CD4-positive, alpha-beta memory T cell (primary cell): ENCODE data around the gene SPRR4. TPM values are rescaled to one million over a fixed set of nuclear protein-coding genes. Genes with fewer than 3 reads are reported as not detected.

Experiments used
- CTCF ChIA-PET: fragments of 350-600 bp; sonication (Branson Sonifier 250); formaldehyde crosslinking; loops from one replicate; lab custom pipeline; 2021; ENCODE audit warnings: inconsistent platforms; ENCODE audit not compliant: partially characterized antibody; lab: Charles Lee
- POLR2A ChIA-PET: fragments of 350-600 bp; sonication (Branson Sonifier 250); formaldehyde crosslinking; loops from one replicate; lab custom pipeline; 2021; ENCODE audit not compliant: partially characterized antibody; lab: Charles Lee
- DNase-seq, 5 donors: peaks; one replicate each; pipeline versions ENCODE4 v3.0.0 to v3.0.0-alpha.2; 2020 to 2022; ENCODE audit warnings: mixed read lengths in 1 of 5
- H3K27ac ChIP-seq: one replicate; pipeline ENCODE4 v1.7.0; 2013; ENCODE audit warnings: low read depth, low read length
- H3K27me3 ChIP-seq: 2 replicates; pipeline ENCODE4 v1.7.0; 2013; ENCODE audit warnings: mild to moderate bottlenecking, low read length, moderate library complexity; ENCODE audit not compliant: insufficient read depth
- H3K36me3 ChIP-seq: 2 replicates; pipeline ENCODE4 v1.7.0; 2013; ENCODE audit warnings: mild to moderate bottlenecking, low read length, moderate library complexity; ENCODE audit not compliant: insufficient read depth
- H3K4me1 ChIP-seq: 2 replicates; pipeline ENCODE4 v1.7.0; 2013; ENCODE audit warnings: mild to moderate bottlenecking, low read length, moderate library complexity; ENCODE audit not compliant: insufficient read depth
- H3K4me3 ChIP-seq, 2 donors: one replicate each; pipeline ENCODE4 v1.7.0; 2013; ENCODE audit warnings: low read length in 2 of 2, mild to moderate bottlenecking in 1 of 2
- H3K9me3 ChIP-seq, 2 donors: one replicate each; pipeline ENCODE4 v1.7.0; 2013; ENCODE audit warnings: low read length in 2 of 2, control low read depth in 1 of 2; ENCODE audit not compliant: control insufficient read depth in 1 of 2
- H3K27ac Mint-ChIP-seq, 7 donors: one replicate each; pipeline ENCODE4 v1.8.0; 2020 to 2021; ENCODE audit warnings: mixed read lengths in 7 of 7, mild to moderate bottlenecking in 6 of 7, inconsistent platforms in 3 of 7, moderate library complexity in 3 of 7
- H3K27me3 Mint-ChIP-seq, 2 donors: one replicate each; pipeline ENCODE4 v1.8.0; 2020 to 2021; ENCODE audit warnings: mixed read lengths in 2 of 2
- H3K36me3 Mint-ChIP-seq, 2 donors: one replicate each; pipeline ENCODE4 v1.8.0; 2020 to 2021; ENCODE audit warnings: mixed read lengths in 2 of 2, inconsistent platforms in 1 of 2, mild to moderate bottlenecking in 1 of 2
- H3K4me1 Mint-ChIP-seq, 4 donors: one replicate each; pipeline ENCODE4 v1.8.0; 2020 to 2021; ENCODE audit warnings: mixed read lengths in 4 of 4, mild to moderate bottlenecking in 1 of 4
- H3K4me3 Mint-ChIP-seq, 8 donors: one replicate each; pipeline ENCODE4 v1.8.0; 2020 to 2021; ENCODE audit warnings: mixed read lengths in 8 of 8, mild to moderate bottlenecking in 7 of 8, moderate library complexity in 6 of 8, inconsistent platforms in 3 of 8
- H3K9me3 Mint-ChIP-seq, 8 donors: one replicate each; pipeline ENCODE4 v1.8.0; 2020 to 2021; ENCODE audit warnings: mixed read lengths in 8 of 8, mild to moderate bottlenecking in 5 of 8, inconsistent platforms in 3 of 8, moderate library complexity in 1 of 8
- intact Hi-C: fragments of 100-400 bp; cut with micrococcal nuclease; formaldehyde crosslinking; loops from one replicate; pipeline ENCODE4 v1.15.1; 2023
- polyA plus RNA-seq, 2 donors: library from polyadenylated mRNA; unstranded; fragments of 300-500 nt; fragmentation: Illumina TruSeq; gene quantifications; one replicate each; pipeline ENCODE4 v1.2.3, GENCODE V29; 2021
- total RNA-seq, 2 experiments: library from RNA; stranded (reverse); gene quantifications; one replicate each; pipeline ENCODE4 v1.2.3, GENCODE V29; 2021

SPRR4 gene
- total and polyA plus RNA-seq, 4 experiments from 2014 or later: not detected

DNA sequence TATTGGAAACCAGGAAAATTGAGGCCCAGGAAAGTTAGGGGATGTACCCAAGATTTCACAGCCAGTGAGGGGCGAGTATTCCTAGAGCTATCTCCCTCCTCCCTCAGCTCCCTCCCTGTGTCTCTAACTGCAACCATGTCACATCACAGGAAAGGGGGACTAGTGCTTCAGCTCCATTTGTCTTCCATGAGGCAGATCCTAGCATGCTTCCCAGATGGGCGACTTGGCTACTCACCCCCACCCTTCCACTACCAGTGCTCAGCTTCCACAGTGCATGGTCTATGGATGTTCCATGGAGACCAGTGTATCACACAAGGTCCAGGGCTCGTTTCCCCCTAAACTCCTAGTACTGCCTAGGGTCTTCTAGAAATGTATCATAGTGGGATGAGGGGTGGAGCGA, 4.6 kb upstream of the SPRR4 start:
- peaks cover 12 to 13% of the 10 kb centered on the region in 2 donors for H3K27me3 Mint-ChIP-seq
- H3K27me3 ChIP-seq: no peaks in the 10 kb centered on the region
- H3K4me1 ChIP-seq: no peaks in the 10 kb centered on the region
- intact Hi-C loops: no loop called here
- H3K9me3 Mint-ChIP-seq: peaks cover 0 to 4% (median 0%) of the 10 kb centered on the region in 8 donors
- no peak overlapping the region for H3K27ac ChIP-seq
- DNase-seq: no peak
- H3K9me3 ChIP-seq: no peaks in the 10 kb centered on the region
- H3K27ac Mint-ChIP-seq: no peak overlapping the region
- H3K36me3 ChIP-seq: no peaks in the 10 kb centered on the region
- CTCF ChIA-PET: no interaction called here
- H3K36me3 Mint-ChIP-seq: no peaks in the 10 kb centered on the region
- H3K4me1 Mint-ChIP-seq: no peaks in the 10 kb centered on the region
- H3K4me3 Mint-ChIP-seq: no peak overlapping the region
- POLR2A ChIA-PET: no interaction called here
- H3K4me3 ChIP-seq: no peak overlapping the region

DNA sequence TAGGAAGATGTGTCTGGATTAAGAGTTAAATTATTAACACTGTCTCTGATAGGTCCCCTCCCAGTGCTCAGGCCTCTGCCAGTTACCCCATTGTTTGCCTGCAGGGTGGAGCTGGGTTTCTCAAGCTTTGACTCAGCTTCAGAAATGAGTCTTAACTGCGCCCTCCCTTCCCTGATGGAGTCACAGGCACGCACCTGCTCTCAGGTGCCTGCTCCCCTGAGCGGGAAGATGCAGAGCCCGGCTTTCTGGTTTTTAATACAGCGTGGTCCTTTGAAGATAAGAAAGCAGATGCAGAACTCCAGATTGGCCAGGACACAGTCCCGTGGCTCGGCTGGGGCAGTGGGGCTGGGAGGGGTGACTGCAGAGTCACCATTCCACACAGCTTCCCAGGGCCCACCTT, 3.2 kb upstream of the SPRR4 start:
- Mint-ChIP-seq H3K27ac (no peak overlapping the region), H3K4me1 (no peaks in the 10 kb centered on the region), H3K9me3 (peaks cover 0 to 2% (median 0%) of the 10 kb centered on the region in 8 donors), H3K36me3 (no peaks in the 10 kb centered on the region), H3K4me3 (no peak overlapping the region), H3K27me3 (peaks cover 15 to 21% of the 10 kb centered on the region in 2 donors)
- ChIA-PET POLR2A (no interaction called here), CTCF (no interaction called here)
- Histone ChIP-seq H3K4me1 (no peaks in the 10 kb centered on the region), H3K27me3 (no peaks in the 10 kb centered on the region), H3K9me3 (no peaks in the 10 kb centered on the region), H3K36me3 (no peaks in the 10 kb centered on the region), H3K27ac (no peak overlapping the region), H3K4me3 (no peak overlapping the region)
- intact Hi-C loops: no loop called here
- DNase-seq: no peak

DNA sequence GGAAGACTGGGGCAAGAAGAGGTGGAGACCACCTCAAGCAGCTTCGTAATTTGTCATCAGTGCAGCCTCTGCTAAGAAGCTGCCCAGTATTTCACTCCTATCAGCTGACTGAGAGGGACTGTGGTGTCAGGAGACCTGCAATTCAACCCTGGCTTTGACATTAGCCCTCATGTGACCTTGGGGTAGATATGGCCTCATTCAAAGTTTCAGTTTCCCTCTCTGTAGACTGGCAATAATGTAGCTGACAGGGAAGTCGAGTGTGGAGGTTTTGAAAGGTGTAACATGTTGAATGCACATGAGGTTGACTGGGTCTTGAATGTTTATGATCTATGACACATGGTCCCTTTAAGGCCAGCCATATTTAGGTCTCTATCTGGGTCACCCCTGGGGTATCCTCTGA, 2.2 kb upstream of the SPRR4 start:
- Histone ChIP-seq H3K4me3 (no peak overlapping the region), H3K36me3 (no peaks in the 10 kb centered on the region), H3K9me3 (no peaks in the 10 kb centered on the region), H3K4me1 (no peaks in the 10 kb centered on the region), H3K27ac (no peak overlapping the region), H3K27me3 (no peaks in the 10 kb centered on the region)
- no peak for DNase-seq
- intact Hi-C loops: no loop called here
- Mint-ChIP-seq H3K27me3 (peaks cover 15 to 22% of the 10 kb centered on the region in 2 donors), H3K9me3 (peaks cover 0 to 2% (median 0%) of the 10 kb centered on the region in 8 donors), H3K4me1 (no peaks in the 10 kb centered on the region), H3K36me3 (no peaks in the 10 kb centered on the region), H3K4me3 (no peak overlapping the region), H3K27ac (no peak overlapping the region)
- ChIA-PET POLR2A (no interaction called here), CTCF (no interaction called here)

DNA sequence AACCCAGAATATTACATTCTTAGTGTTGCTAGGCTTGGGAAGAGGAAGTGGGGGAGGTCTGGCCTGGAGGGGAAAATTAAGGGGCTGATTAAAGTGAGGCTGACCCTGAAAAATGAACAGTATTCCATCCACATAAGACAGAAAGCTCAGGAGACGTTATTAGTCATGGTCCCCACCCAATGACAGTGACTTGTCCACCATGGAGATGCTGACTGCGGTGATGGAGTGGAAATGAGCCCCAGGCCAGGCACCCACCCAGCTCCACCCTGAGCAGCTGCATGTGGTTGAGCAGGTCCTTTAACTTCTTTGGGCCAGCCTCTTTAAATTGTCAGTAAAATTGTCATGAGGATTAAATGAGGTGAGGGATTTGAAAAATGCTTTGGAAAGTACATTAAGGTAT, 1.4 kb upstream of the SPRR4 start:
- intact Hi-C loops: no loop called here
- H3K4me3 ChIP-seq: no peak overlapping the region
- no peak overlapping the region for H3K4me3 Mint-ChIP-seq
- no peaks in the 10 kb centered on the region for H3K27me3 ChIP-seq
- no peaks in the 10 kb centered on the region for H3K9me3 ChIP-seq
- no peaks in the 10 kb centered on the region for H3K4me1 ChIP-seq
- no peak overlapping the region for H3K27ac Mint-ChIP-seq
- POLR2A ChIA-PET: no interaction called here
- no peak overlapping the region for H3K27ac ChIP-seq
- H3K36me3 ChIP-seq: no peaks in the 10 kb centered on the region
- no peaks in the 10 kb centered on the region for H3K4me1 Mint-ChIP-seq
- CTCF ChIA-PET: no interaction called here
- H3K36me3 Mint-ChIP-seq: no peaks in the 10 kb centered on the region
- DNase-seq: no peak
- H3K27me3 Mint-ChIP-seq: peaks cover 15 to 17% of the 10 kb centered on the region in 2 donors
- peaks cover 0 to 2% (median 0%) of the 10 kb centered on the region in 8 donors for H3K9me3 Mint-ChIP-seq

DNA sequence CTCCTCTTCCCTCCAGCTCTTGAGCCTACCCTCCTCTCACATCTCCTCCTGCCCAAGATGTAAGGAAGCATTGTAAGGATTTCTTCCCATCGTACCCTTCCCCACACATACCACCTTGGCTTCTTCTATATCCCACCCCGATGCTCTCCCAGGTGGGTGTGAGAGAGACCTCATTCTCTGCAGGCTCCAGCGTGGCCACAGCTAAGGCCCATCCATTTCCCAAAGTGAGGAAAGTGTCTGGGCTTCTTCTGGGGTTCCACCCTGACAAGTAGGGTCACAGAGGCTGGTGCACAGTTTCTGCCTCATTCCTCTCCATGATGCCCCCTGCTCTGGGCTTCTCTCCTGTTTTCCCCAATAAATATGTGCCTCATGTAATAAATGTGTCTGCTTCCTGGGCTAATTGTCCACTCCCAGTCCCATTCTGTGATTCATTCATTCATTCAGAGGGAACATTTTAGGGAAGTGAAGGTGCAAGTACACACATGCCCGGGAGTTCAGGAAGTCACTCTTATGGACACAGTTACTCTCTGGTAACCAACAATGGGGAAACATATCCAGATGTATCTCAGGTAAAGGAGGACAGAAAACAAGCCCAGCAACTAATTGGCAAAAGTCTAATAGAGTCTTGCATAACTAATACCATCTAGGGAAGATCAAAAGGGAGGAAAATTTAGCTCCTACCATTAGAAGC, 1.9 kb downstream of the SPRR4 start:
- Histone ChIP-seq H3K4me1 (no peaks in the 10 kb centered on the region), H3K36me3 (no peaks in the 10 kb centered on the region), H3K27ac (no peak overlapping the region), H3K9me3 (no peaks in the 10 kb centered on the region), H3K27me3 (no peaks in the 10 kb centered on the region), H3K4me3 (no peak overlapping the region)
- Mint-ChIP-seq H3K4me3 (no peak overlapping the region), H3K36me3 (no peaks in the 10 kb centered on the region), H3K4me1 (no peaks in the 10 kb centered on the region), H3K27ac (no peak overlapping the region), H3K27me3 (peaks cover 14% of the 10 kb centered on the region in 2 donors), H3K9me3 (peaks cover 0 to 2% (median 0%) of the 10 kb centered on the region in 8 donors)
- no peak for DNase-seq
- ChIA-PET POLR2A (no interaction called here), CTCF (no interaction called here)
- intact Hi-C loops: no loop called here

DNA sequence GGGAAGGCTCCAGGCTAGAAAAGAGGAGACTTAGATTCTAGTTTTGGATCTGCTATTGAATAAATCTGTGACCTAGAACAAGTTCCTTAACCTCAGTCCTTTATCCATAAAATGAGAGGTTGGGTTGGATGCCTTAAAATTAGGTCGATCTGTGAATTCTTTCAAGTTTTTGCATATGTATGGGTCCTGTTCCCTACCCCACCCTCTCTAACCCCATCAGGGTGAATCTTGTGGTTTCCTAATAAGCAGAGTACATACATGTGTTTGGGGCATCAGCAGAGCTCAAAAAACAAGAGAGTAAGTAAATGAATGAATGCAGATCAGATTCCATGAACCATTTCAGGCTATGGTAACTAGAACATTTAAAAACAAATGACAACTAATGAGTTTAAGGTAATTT, 6.2 kb downstream of the SPRR4 start:
- Mint-ChIP-seq H3K27me3 (peaks cover 8 to 34% of the 10 kb centered on the region in 2 donors), H3K27ac (no peak overlapping the region), H3K36me3 (no peaks in the 10 kb centered on the region), H3K4me3 (no peak overlapping the region), H3K4me1 (no peaks in the 10 kb centered on the region), H3K9me3 (peaks cover 0 to 2% (median 0%) of the 10 kb centered on the region in 8 donors)
- Histone ChIP-seq H3K4me1 (no peaks in the 10 kb centered on the region), H3K9me3 (no peaks in the 10 kb centered on the region), H3K36me3 (no peaks in the 10 kb centered on the region), H3K27me3 (no peaks in the 10 kb centered on the region), H3K27ac (no peak overlapping the region), H3K4me3 (no peak overlapping the region)
- intact Hi-C loops: no loop called here
- ChIA-PET POLR2A (no interaction called here), CTCF (no interaction called here)
- DNase-seq: no peak

DNA sequence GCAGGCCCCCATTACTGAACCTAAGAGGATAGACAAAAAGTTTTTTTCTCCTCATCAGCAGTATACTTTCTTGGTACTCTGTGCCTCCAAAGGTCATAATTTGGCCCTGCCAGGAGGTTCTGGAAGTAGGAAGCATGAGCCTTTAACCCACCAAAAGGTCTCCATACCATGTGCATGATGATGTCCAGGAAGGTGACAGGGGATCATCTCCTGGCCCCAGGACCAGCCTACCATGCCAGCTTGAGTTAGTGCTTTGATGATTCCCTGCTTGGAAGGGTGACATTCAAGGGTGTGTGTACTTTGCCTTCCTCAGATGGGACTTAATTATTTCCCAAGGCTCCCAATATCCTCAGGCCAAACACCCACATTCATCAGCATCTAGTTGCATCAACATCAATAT, 7.2 kb downstream of the SPRR4 start:
- no peak overlapping the region for H3K27ac ChIP-seq
- no peaks in the 10 kb centered on the region for H3K9me3 Mint-ChIP-seq
- no peak overlapping the region for H3K4me3 ChIP-seq
- H3K4me3 Mint-ChIP-seq: no peak overlapping the region
- no peaks in the 10 kb centered on the region for H3K4me1 ChIP-seq
- intact Hi-C loops: no loop called here
- no peaks in the 10 kb centered on the region for H3K36me3 ChIP-seq
- H3K27ac Mint-ChIP-seq: no peak overlapping the region
- no peak for DNase-seq
- no peaks in the 10 kb centered on the region for H3K36me3 Mint-ChIP-seq
- H3K27me3 Mint-ChIP-seq: peaks cover 7 to 35% of the 10 kb centered on the region in 2 donors
- CTCF ChIA-PET: no interaction called here
- no peaks in the 10 kb centered on the region for H3K4me1 Mint-ChIP-seq
- no peaks in the 10 kb centered on the region for H3K9me3 ChIP-seq
- POLR2A ChIA-PET: no interaction called here
- H3K27me3 ChIP-seq: no peaks in the 10 kb centered on the region
